Measurements from ENCODE around the gene CD151. TPM values are rescaled to one million over a fixed set of nuclear protein-coding genes. Genes with fewer than 3 reads are reported as not detected.

The CD151 gene
- total and polyA plus RNA-seq, 4 donors = 182 to 556 (median 399) TPM

DNA sequence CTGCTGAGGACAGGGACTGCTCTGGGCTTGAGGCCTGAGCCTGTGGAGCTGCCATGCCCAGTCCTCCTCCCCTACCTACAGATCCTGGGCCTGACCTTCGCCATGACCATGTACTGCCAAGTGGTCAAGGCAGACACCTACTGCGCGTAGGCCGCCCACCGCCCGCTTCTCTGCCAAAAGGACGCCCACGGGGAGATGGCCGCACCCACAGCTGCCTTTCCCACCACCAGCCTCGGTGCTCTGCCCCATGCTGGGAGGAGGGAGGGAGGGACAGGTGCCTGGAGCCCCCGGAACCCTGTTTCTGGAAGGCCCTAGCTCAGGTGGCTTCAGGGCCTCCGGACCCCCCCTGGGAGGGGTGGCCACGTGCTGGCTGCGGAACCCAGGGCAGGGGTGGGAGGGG is 33.7 kb downstream of the CD151 start:
- WGBS, 2 donors = 90 to 94% methylated on average over 14 of the region's 14 CpGs
- Histone ChIP-seq H3K4me3 (no peak overlapping the region), H3K4me1 (ENCODE audit: control insufficient read depth in 5 of 5, insufficient read depth in 5 of 5, low read length in 5 of 5) (peaks cover 0 to 20% (median 0%) of the 10 kb centered on the region in 5 donors), H3K36me3 (ENCODE audit: control insufficient read depth in 4 of 4, insufficient read depth in 4 of 4, low read length in 4 of 4) (peaks cover 0 to 50% (median 4%) of the 10 kb centered on the region in 4 donors), H3K9ac (ENCODE audit: insufficient read depth in 1 of 2, low read length in 2 of 2) (no peak overlapping the region), H3K9me3 (ENCODE audit: control insufficient read depth in 4 of 4, insufficient read depth in 3 of 4, low read length in 3 of 4) (no peaks in the 10 kb centered on the region), H3K27ac (ENCODE audit: low read depth in 1 of 2, low read length in 1 of 2) (no peak overlapping the region), H3K27me3 (ENCODE audit: control insufficient read depth in 3 of 3, insufficient read depth in 3 of 3, low read length in 2 of 3) (no peaks in the 10 kb centered on the region)
- ATAC-seq (ENCODE audit: insufficient read depth, low FRiP score) (no peak), DNase-seq (no peak)
- TF ChIP-seq CTCF (IDR thresholded peaks at IDR 0.05; ENCODE audit: control extremely low read depth, extremely low read depth) = no peak

- no peak overlapping the region for H3K9ac ChIP-seq (ENCODE audit: insufficient read depth in 1 of 2, low read length in 2 of 2)
- H3K4me3 ChIP-seq = no peak overlapping the region
- TF ChIP-seq CTCF (IDR thresholded peaks at IDR 0.05; ENCODE audit: control extremely low read depth, extremely low read depth) = no peak
- H3K4me1 ChIP-seq (ENCODE audit: control insufficient read depth in 5 of 5, insufficient read depth in 5 of 5, low read length in 5 of 5) = peaks cover 0 to 8% (median 0%) of the 10 kb centered on the region in 5 donors
- H3K27ac ChIP-seq (ENCODE audit: low read depth in 1 of 2, low read length in 1 of 2) = no peak overlapping the region
- H3K36me3 ChIP-seq (ENCODE audit: control insufficient read depth in 4 of 4, insufficient read depth in 4 of 4, low read length in 4 of 4) = peaks cover 0 to 42% (median 4%) of the 10 kb centered on the region in 4 donors
- no peak for DNase-seq
- H3K27me3 ChIP-seq (ENCODE audit: control insufficient read depth in 3 of 3, insufficient read depth in 3 of 3, low read length in 2 of 3) = no peaks in the 10 kb centered on the region
- ATAC-seq (ENCODE audit: insufficient read depth, low FRiP score) = no peak
- no peaks in the 10 kb centered on the region for H3K9me3 ChIP-seq (ENCODE audit: control insufficient read depth in 4 of 4, insufficient read depth in 3 of 4, low read length in 3 of 4)
- 85 to 90% methylated on average over 8 of the region's 8 CpGs for WGBS, 2 donors
Measured at GRCh38 chr11:867856-868358, 35.2 kb downstream of the CD151 start.

DNA sequence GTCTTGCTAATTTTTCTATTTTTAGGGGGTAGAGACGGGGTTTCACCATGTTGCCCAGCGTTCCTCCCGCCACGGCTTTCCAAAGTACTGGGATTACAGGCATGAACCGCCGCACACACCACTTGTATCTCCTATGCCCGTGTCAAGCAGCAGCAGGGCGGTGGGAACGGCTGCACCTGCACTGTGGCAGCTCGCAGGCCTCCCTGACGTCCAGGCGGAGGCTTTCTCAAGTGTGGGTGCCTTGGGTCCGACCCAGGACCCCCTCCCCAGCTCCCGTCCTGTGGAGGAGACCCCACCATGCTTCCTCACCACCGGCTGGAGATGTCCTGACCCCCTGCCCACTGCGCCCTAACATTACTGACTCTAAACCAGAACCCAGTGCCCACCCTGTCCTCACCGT is 35.6 kb downstream of the CD151 start:
- 89 to 93% methylated on average over 17 of the region's 17 CpGs for WGBS, 2 donors
- Histone ChIP-seq H3K9ac (ENCODE audit: insufficient read depth in 1 of 2, low read length in 2 of 2) (no peak overlapping the region), H3K4me1 (ENCODE audit: control insufficient read depth in 5 of 5, insufficient read depth in 5 of 5, low read length in 5 of 5) (peaks cover 0 to 7% (median 0%) of the 10 kb centered on the region in 5 donors)

More for the DNA sequence above, 35.6 kb downstream of the CD151 start:
- TF ChIP-seq CTCF (IDR thresholded peaks at IDR 0.05; ENCODE audit: control extremely low read depth, extremely low read depth) = no peak
- Histone ChIP-seq H3K9me3 (ENCODE audit: control insufficient read depth in 4 of 4, insufficient read depth in 3 of 4, low read length in 3 of 4) (no peaks in the 10 kb centered on the region), H3K27me3 (ENCODE audit: control insufficient read depth in 3 of 3, insufficient read depth in 3 of 3, low read length in 2 of 3) (no peaks in the 10 kb centered on the region), H3K27ac (ENCODE audit: low read depth in 1 of 2, low read length in 1 of 2) (no peak overlapping the region), H3K36me3 (ENCODE audit: control insufficient read depth in 4 of 4, insufficient read depth in 4 of 4, low read length in 4 of 4) (peaks cover 0 to 37% (median 4%) of the 10 kb centered on the region in 4 donors), H3K4me3 (no peak overlapping the region)
- no peak for DNase-seq
- ATAC-seq (ENCODE audit: insufficient read depth, low FRiP score) = no peak

All from lung (tissue), 12 donors.